ENCODE results near the gene SNN. TPM values are rescaled to one million over a fixed set of nuclear protein-coding genes. Genes with fewer than 3 reads are reported as not detected.

The SNN gene
- total RNA-seq, 1 donor from 2014 or later = 11.8 TPM

DNA sequence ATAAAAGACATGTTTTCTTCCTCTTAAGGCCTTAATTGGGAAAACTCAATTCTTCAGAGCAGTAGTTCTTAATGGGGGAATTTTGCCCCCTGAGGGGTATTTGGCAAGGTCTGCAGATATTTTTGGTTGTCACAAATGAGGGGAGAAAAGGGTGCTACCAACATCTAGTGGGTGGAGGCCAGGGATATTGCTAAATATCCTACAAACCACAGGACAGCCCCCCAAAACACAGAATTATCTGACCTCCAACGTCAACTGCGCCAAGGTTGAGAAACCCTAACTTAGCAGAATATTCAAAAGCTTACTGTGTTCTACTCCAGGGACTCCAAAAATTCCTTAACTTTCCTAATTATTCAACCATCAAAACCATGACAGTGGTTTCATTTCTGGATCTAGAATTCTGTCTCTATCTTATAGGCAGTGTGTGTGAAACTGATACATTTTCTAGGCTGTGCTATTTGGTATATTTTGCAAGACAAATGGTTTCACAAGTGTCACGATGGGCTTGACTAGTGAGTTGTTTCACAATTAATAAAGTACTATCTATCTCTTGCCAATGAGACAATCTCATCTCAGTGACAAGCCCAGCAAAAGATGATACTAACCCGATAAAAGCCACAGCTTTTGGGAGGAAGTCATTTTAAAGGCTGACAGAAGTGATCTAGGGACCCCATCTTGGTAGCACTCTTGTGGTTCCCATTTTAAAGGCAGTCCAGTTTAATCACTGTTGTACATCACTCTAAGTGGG is 59.7 kb downstream of the SNN start:
- intact Hi-C loops (cut with micrococcal nuclease) = no loop called here

Other genes starting within 250 kb of the SNN start
- 90.0 and 102 TPM in 2 replicates for gene LITAF, start 81.5 kb upstream of the SNN start, total RNA-seq
- gene TXNDC11, start 74.4 kb downstream of the SNN start, total RNA-seq = 50.8 and 51.1 TPM in 2 replicates
- 65.0 and 68.5 TPM in 2 replicates for gene ZC3H7A, start 128.8 kb downstream of the SNN start, total RNA-seq
- 195 and 198 TPM in 2 replicates for gene RSL1D1, start 183.1 kb downstream of the SNN start, total RNA-seq
- gene GSPT1, start 247.5 kb downstream of the SNN start, total RNA-seq = 133 and 137 TPM in 2 replicates

Data from T-helper 2 cell treated with Interferon-gamma antibody and Interleukin-4, amounts not matched to agents 100 ng/mL and 5 ng/mL, for 36 hours (primary cell).